Measurements from ENCODE around the gene BDKRB1.
"Not testable (repeated sequence)": the region's sequence is repeated elsewhere in the genome, so short reads cannot be mapped to it uniquely, and the experiment has no call there.

Gene BDKRB1

GRCh38 chr14:96240641-96241040, 15.4 kb upstream of the BDKRB1 start:
- no peak overlapping the region for H3K4me3 ChIP-seq (ENCODE audit: low read length)
- H2AFZ ChIP-seq (ENCODE audit: low read depth, low read length), result no peak overlapping the region
- H3K4me1 ChIP-seq (ENCODE audit: insufficient read depth, low read length), result no peaks in the 10 kb centered on the region
- peaks cover 3% of the 10 kb centered on the region for H3K27me3 ChIP-seq (ENCODE audit: insufficient read depth, low read length)
- no peaks in the 10 kb centered on the region for H3K36me3 ChIP-seq (ENCODE audit: insufficient read depth, low read length)
- H3K9me3 ChIP-seq (ENCODE audit: low read length), result no peaks in the 10 kb centered on the region

- Histone ChIP-seq H3K36me3 (ENCODE audit: insufficient read depth, low read length) (no peaks in the 10 kb centered on the region), H3K4me1 (ENCODE audit: insufficient read depth, low read length) (no peaks in the 10 kb centered on the region), H3K27me3 (ENCODE audit: insufficient read depth, low read length) (no peaks in the 10 kb centered on the region), H3K4me3 (ENCODE audit: low read length) (no peak overlapping the region), H2AFZ (ENCODE audit: low read depth, low read length) (no peak overlapping the region), H3K9me3 (ENCODE audit: low read length) (no peaks in the 10 kb centered on the region)
Observed at GRCh38 chr14:96242126-96242525, 13.9 kb upstream of the BDKRB1 start.

- no peak overlapping the region for H2AFZ ChIP-seq (ENCODE audit: low read depth, low read length)
- H3K27me3 ChIP-seq (ENCODE audit: insufficient read depth, low read length), result no peaks in the 10 kb centered on the region
- no peaks in the 10 kb centered on the region for H3K9me3 ChIP-seq (ENCODE audit: low read length)
- H3K4me3 ChIP-seq (ENCODE audit: low read length), result no peak overlapping the region
- H3K4me1 ChIP-seq (ENCODE audit: insufficient read depth, low read length), result no peaks in the 10 kb centered on the region
- H3K36me3 ChIP-seq (ENCODE audit: insufficient read depth, low read length), result no peaks in the 10 kb centered on the region
Observed at GRCh38 chr14:96243785-96244184, 12.2 kb upstream of the BDKRB1 start.

GRCh38 chr14:96245074-96245473, 10.9 kb upstream of the BDKRB1 start:
- not testable (repeated sequence) for H3K27me3 ChIP-seq (ENCODE audit: insufficient read depth, low read length); H3K4me3 ChIP-seq (ENCODE audit: low read length); H2AFZ ChIP-seq (ENCODE audit: low read depth, low read length); H3K4me1 ChIP-seq (ENCODE audit: insufficient read depth, low read length); H3K36me3 ChIP-seq (ENCODE audit: insufficient read depth, low read length); H3K9me3 ChIP-seq (ENCODE audit: low read length)

GRCh38 chr14:96245710-96246538, 10.1 kb upstream of the BDKRB1 start:
- Histone ChIP-seq H3K4me1 (ENCODE audit: insufficient read depth, low read length) (no peaks in the 10 kb centered on the region), H3K36me3 (ENCODE audit: insufficient read depth, low read length) (no peaks in the 10 kb centered on the region)

GRCh38 chr14:96246539-96246847, 9.5 kb upstream of the BDKRB1 start:
- H3K36me3 ChIP-seq (ENCODE audit: insufficient read depth, low read length), result no peaks in the 10 kb centered on the region
- H3K9me3 ChIP-seq (ENCODE audit: low read length), result no peaks in the 10 kb centered on the region
- H3K27me3 ChIP-seq (ENCODE audit: insufficient read depth, low read length), result no peaks in the 10 kb centered on the region
- no peak overlapping the region for H3K4me3 ChIP-seq (ENCODE audit: low read length)
- no peak overlapping the region for H2AFZ ChIP-seq (ENCODE audit: low read depth, low read length)
- no peaks in the 10 kb centered on the region for H3K4me1 ChIP-seq (ENCODE audit: insufficient read depth, low read length)

More at GRCh38 chr14:96245710-96246538, 10.1 kb upstream of the BDKRB1 start:
- no peaks in the 10 kb centered on the region for H3K27me3 ChIP-seq (ENCODE audit: insufficient read depth, low read length)
- H3K9me3 ChIP-seq (ENCODE audit: low read length), result no peaks in the 10 kb centered on the region
- H2AFZ ChIP-seq (ENCODE audit: low read depth, low read length), result no peak overlapping the region
- no peak overlapping the region for H3K4me3 ChIP-seq (ENCODE audit: low read length)

GRCh38 chr14:96247031-96247430, 9.0 kb upstream of the BDKRB1 start:
- no peaks in the 10 kb centered on the region for H3K36me3 ChIP-seq (ENCODE audit: insufficient read depth, low read length)
- no peak overlapping the region for H2AFZ ChIP-seq (ENCODE audit: low read depth, low read length)
- H3K27me3 ChIP-seq (ENCODE audit: insufficient read depth, low read length), result no peaks in the 10 kb centered on the region
- no peaks in the 10 kb centered on the region for H3K9me3 ChIP-seq (ENCODE audit: low read length)
- no peak overlapping the region for H3K4me3 ChIP-seq (ENCODE audit: low read length)
- no peaks in the 10 kb centered on the region for H3K4me1 ChIP-seq (ENCODE audit: insufficient read depth, low read length)

GRCh38 chr14:96249029-96249428, 7.0 kb upstream of the BDKRB1 start:
- Histone ChIP-seq H3K36me3 (ENCODE audit: insufficient read depth, low read length) (no peaks in the 10 kb centered on the region), H3K27me3 (ENCODE audit: insufficient read depth, low read length) (no peaks in the 10 kb centered on the region), H3K4me3 (ENCODE audit: low read length) (no peak overlapping the region), H3K9me3 (ENCODE audit: low read length) (no peaks in the 10 kb centered on the region), H2AFZ (ENCODE audit: low read depth, low read length) (no peak overlapping the region), H3K4me1 (ENCODE audit: insufficient read depth, low read length) (no peaks in the 10 kb centered on the region)

- Histone ChIP-seq H2AFZ (ENCODE audit: low read depth, low read length) (no peak overlapping the region), H3K27me3 (ENCODE audit: insufficient read depth, low read length) (no peaks in the 10 kb centered on the region), H3K4me3 (ENCODE audit: low read length) (no peak overlapping the region), H3K9me3 (ENCODE audit: low read length) (no peaks in the 10 kb centered on the region), H3K36me3 (ENCODE audit: insufficient read depth, low read length) (no peaks in the 10 kb centered on the region), H3K4me1 (ENCODE audit: insufficient read depth, low read length) (no peaks in the 10 kb centered on the region)
Observed at GRCh38 chr14:96250485-96250884, 5.5 kb upstream of the BDKRB1 start.

- no peaks in the 10 kb centered on the region for H3K4me1 ChIP-seq (ENCODE audit: insufficient read depth, low read length)
Observed at GRCh38 chr14:96251656-96252155, 4.3 kb upstream of the BDKRB1 start.

GRCh38 chr14:96252323-96252998, 3.5 kb upstream of the BDKRB1 start:
- Histone ChIP-seq H3K4me1 (ENCODE audit: insufficient read depth, low read length) (no peaks in the 10 kb centered on the region), H3K36me3 (ENCODE audit: insufficient read depth, low read length) (no peaks in the 10 kb centered on the region), H2AFZ (ENCODE audit: low read depth, low read length) (no peak overlapping the region), H3K4me3 (ENCODE audit: low read length) (no peak overlapping the region), H3K9me3 (ENCODE audit: low read length) (no peaks in the 10 kb centered on the region), H3K27me3 (ENCODE audit: insufficient read depth, low read length) (no peaks in the 10 kb centered on the region)

More at GRCh38 chr14:96251656-96252155, 4.3 kb upstream of the BDKRB1 start:
- H3K9me3 ChIP-seq (ENCODE audit: low read length), result no peaks in the 10 kb centered on the region
- no peak overlapping the region for H2AFZ ChIP-seq (ENCODE audit: low read depth, low read length)
- no peak overlapping the region for H3K4me3 ChIP-seq (ENCODE audit: low read length)
- no peaks in the 10 kb centered on the region for H3K27me3 ChIP-seq (ENCODE audit: insufficient read depth, low read length)
- no peaks in the 10 kb centered on the region for H3K36me3 ChIP-seq (ENCODE audit: insufficient read depth, low read length)

GRCh38 chr14:96252999-96253539, 2.9 kb upstream of the BDKRB1 start:
- Histone ChIP-seq H2AFZ (ENCODE audit: low read depth, low read length) (no peak overlapping the region), H3K36me3 (ENCODE audit: insufficient read depth, low read length) (no peaks in the 10 kb centered on the region), H3K9me3 (ENCODE audit: low read length) (no peaks in the 10 kb centered on the region), H3K4me1 (ENCODE audit: insufficient read depth, low read length) (no peaks in the 10 kb centered on the region), H3K4me3 (ENCODE audit: low read length) (no peak overlapping the region), H3K27me3 (ENCODE audit: insufficient read depth, low read length) (no peaks in the 10 kb centered on the region)

GRCh38 chr14:96254687-96255086, 1.3 kb upstream of the BDKRB1 start:
- no peaks in the 10 kb centered on the region for H3K4me1 ChIP-seq (ENCODE audit: insufficient read depth, low read length)
- no peaks in the 10 kb centered on the region for H3K36me3 ChIP-seq (ENCODE audit: insufficient read depth, low read length)
- H2AFZ ChIP-seq (ENCODE audit: low read depth, low read length), result no peak overlapping the region
- no peaks in the 10 kb centered on the region for H3K9me3 ChIP-seq (ENCODE audit: low read length)
- no peak overlapping the region for H3K4me3 ChIP-seq (ENCODE audit: low read length)
- no peaks in the 10 kb centered on the region for H3K27me3 ChIP-seq (ENCODE audit: insufficient read depth, low read length)

Measured in neuron (in vitro differentiated cells).